ENCODE results near the gene CDC25C.

The CDC25C gene

GRCh38 chr5:138351056-138351455 lies 19.5 kb upstream of the CDC25C start:
- DNase-seq (ENCODE audit: extremely low spot score) = no peak
- ChIA-PET CTCF (interaction anchor here (0.9 to 9.4 kb wide), 17 partner anchors 10 to 943 kb away, joined by 3 to 403 read pairs (median 9); partner anchors contain the start of genes CDC25C, FAM53C and MATR3), POLR2A (interaction anchor here (9.5 kb wide), 1 partner anchor 12 kb away, joined by 166 read pairs; the partner anchor contains the start of gene FAM53C)
- TF ChIP-seq CTCF (IDR thresholded peaks at IDR 0.05; ENCODE audit: control extremely low read depth, extremely low read depth, low read depth, missing control alignments) = no peak

GRCh38 chr5:138350563-138350890 lies 18.9 kb upstream of the CDC25C start:
- POLR2A ChIA-PET = interaction anchor here (0.6 to 9.5 kb wide), 2 partner anchors 11 to 100 kb away, joined by 4 to 166 read pairs; partner anchors contain the start of gene FAM53C
- CTCF ChIA-PET = interaction anchor here (0.9 to 9.4 kb wide), 4 partner anchors 14 to 943 kb away, joined by 3 to 403 read pairs (median 126); partner anchors contain the start of genes CDC25C, FAM53C and MATR3
- no peak for TF ChIP-seq CTCF (IDR thresholded peaks at IDR 0.05; ENCODE audit: control extremely low read depth, extremely low read depth, low read depth, missing control alignments)

GRCh38 chr5:138349852-138350562 lies 18.4 kb upstream of the CDC25C start:
- DNase-seq (ENCODE audit: extremely low spot score) = no peak
- ChIA-PET CTCF (interaction anchor here (9.3 to 9.4 kb wide), 2 partner anchors 14 to 20 kb away, joined by 238 to 403 read pairs; partner anchors contain the start of genes CDC25C and FAM53C), POLR2A (interaction anchor here (0.6 to 9.5 kb wide), 2 partner anchors 11 to 101 kb away, joined by 4 to 166 read pairs; partner anchors contain the start of gene FAM53C)
- TF ChIP-seq CTCF (IDR thresholded peaks at IDR 0.05; ENCODE audit: control extremely low read depth, extremely low read depth, low read depth, missing control alignments) = no peak

More at GRCh38 chr5:138350563-138350890, 18.9 kb upstream of the CDC25C start:
- no peak for DNase-seq (ENCODE audit: extremely low spot score)

GRCh38 chr5:138346889-138347288 lies 15.3 kb upstream of the CDC25C start:
- no peak for DNase-seq (ENCODE audit: extremely low spot score)
- POLR2A ChIA-PET = interaction anchor here (9.5 kb wide), 1 partner anchor 8 kb away, joined by 166 read pairs; the partner anchor contains the start of gene FAM53C
- no peak for TF ChIP-seq CTCF (IDR thresholded peaks at IDR 0.05; ENCODE audit: control extremely low read depth, extremely low read depth, low read depth, missing control alignments)
- CTCF ChIA-PET = interaction anchor here (9.3 kb wide), 1 partner anchor 11 kb away, joined by 403 read pairs; the partner anchor contains the start of genes CDC25C and FAM53C

GRCh38 chr5:138344887-138345622 lies 13.5 kb upstream of the CDC25C start:
- ChIA-PET CTCF (interaction anchor here (1.3 to 18.9 kb wide), 2 partner anchors 6 to 29 kb away, joined by 3 to 403 read pairs; partner anchors contain the start of gene KDM3B), POLR2A (interaction anchor here (0.9 to 1.4 kb wide), 2 partner anchors 8 to 14 kb away, joined by 3 read pairs; partner anchors contain the start of genes CDC25C and KDM3B)
- DNase-seq (ENCODE audit: extremely low spot score) = no peak
- TF ChIP-seq CTCF (IDR thresholded peaks at IDR 0.05; ENCODE audit: control extremely low read depth, extremely low read depth, low read depth, missing control alignments) = no peak

- CTCF ChIA-PET = interaction anchor here (1.1 to 18.9 kb wide), 2 partner anchors 11 to 110 kb away, joined by 4 to 403 read pairs; partner anchors contain the start of gene KDM3B
- POLR2A ChIA-PET = interaction anchor here (0.5 to 6.5 kb wide), 5 partner anchors 8 to 203 kb away, joined by 3 to 166 read pairs (median 4); partner anchors contain the start of genes CDC25C, ETF1 and KDM3B
- no peak for DNase-seq (ENCODE audit: extremely low spot score)
- no peak for TF ChIP-seq CTCF (IDR thresholded peaks at IDR 0.05; ENCODE audit: control extremely low read depth, extremely low read depth, low read depth, missing control alignments)
Measured at GRCh38 chr5:138340008-138340407, 8.4 kb upstream of the CDC25C start.
